ENCODE results near the gene B9D2.

GRCh38 chr19:41367848-41368301 lies 3.9 kb upstream of the B9D2 start:
- TF ChIP-seq, protein P1, sequence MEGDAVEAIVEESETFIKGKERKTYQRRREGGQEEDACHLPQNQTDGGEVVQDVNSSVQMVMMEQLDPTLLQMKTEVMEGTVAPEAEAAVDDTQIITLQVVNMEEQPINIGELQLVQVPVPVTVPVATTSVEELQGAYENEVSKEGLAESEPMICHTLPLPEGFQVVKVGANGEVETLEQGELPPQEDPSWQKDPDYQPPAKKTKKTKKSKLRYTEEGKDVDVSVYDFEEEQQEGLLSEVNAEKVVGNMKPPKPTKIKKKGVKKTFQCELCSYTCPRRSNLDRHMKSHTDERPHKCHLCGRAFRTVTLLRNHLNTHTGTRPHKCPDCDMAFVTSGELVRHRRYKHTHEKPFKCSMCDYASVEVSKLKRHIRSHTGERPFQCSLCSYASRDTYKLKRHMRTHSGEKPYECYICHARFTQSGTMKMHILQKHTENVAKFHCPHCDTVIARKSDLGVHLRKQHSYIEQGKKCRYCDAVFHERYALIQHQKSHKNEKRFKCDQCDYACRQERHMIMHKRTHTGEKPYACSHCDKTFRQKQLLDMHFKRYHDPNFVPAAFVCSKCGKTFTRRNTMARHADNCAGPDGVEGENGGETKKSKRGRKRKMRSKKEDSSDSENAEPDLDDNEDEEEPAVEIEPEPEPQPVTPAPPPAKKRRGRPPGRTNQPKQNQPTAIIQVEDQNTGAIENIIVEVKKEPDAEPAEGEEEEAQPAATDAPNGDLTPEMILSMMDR (conservative IDR thresholded peaks at IDR 0.05 in 1 of 2, IDR thresholded peaks at IDR 0.05 in 1 of 2; ENCODE audit: extremely low read depth in 1 of 2, insufficient read depth in 1 of 2, low read depth in 1 of 2, low read length in 2 of 2), result no peak
- no peak for TF ChIP-seq EZH2 (IDR thresholded peaks at IDR 0.05; ENCODE audit: borderline replicate concordance, low read length)

Data from mammary epithelial cell (primary cell).